GM18861 (cell line): Measurements from ENCODE around the gene MED26.
"Not testable (repeated sequence)": the region's sequence is repeated elsewhere in the genome, so short reads cannot be mapped to it uniquely, and the experiment has no call there.

ENCODE experiments used
- ATAC-seq: cut with Tn5 transposase; IDR thresholded peaks from one replicate; pipeline ENCODE4 v1.9.1; 2021; ENCODE audit not compliant: unreplicated experiment

MED26 gene

DNA sequence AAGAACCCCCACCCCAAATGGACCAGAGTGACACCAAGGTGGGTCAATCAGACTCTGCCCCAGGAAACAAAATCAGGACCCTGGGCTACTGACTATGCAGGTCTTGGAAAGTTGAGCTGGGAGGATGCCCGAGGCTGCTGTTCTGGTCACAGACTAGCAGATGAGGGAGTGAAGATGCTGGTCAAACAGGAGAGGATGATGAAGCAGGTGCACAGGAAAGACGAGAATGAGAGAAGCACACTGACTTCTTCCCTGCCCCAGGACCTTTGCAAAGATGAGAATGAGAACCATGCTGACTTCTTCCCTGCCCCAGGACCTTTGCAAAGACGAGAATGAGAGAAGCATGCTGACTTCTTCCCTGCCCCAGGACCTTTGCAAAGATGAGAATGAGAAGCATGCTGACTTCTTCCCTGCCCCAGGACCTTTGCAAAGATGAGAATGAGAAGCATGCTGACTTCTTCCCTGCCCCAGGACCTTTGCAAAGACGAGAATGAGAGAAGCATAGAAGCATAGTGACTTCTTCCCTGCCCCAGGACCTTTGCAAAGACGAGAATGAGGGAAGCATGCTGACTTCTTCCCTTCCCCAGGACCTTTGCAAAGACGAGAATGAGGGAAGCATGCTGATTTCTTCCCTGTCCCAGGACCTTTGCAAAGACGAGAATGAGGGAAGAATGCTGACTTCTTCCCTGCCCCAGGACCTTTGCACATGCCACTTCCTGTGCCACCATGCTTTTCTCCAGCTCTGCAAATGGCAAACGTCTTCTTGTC, 23.6 kb upstream of the MED26 start:
- not testable (repeated sequence) for ATAC-seq

DNA sequence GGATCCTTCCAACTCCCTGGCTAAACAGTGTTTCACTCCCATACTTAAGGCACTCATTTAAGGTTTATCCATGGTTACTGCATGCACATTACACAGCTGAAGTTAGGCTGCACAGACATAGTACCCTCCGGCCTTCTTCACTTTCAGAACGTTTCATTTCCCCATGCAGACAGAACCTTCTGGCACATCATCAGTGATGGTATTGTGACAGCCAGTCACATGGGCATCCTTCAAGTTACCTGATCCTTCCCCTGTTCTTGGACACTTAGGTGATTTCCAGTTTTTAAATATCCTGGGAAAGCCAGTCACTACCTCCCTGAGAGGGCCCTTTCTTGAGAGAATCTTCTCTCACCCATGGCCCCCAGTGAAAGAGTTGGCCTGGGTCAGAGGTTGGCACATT, 22.8 kb upstream of the MED26 start:
- ATAC-seq = no peak

GRCh38 chr19:16649734-16650133, 21.7 kb upstream of the MED26 start:
- no peak for ATAC-seq

GRCh38 chr19:16645140-16645539, 17.1 kb upstream of the MED26 start:
- no peak for ATAC-seq

GRCh38 chr19:16641695-16642094, 13.7 kb upstream of the MED26 start:
- ATAC-seq = no peak

GRCh38 chr19:16640951-16641350, 12.9 kb upstream of the MED26 start:
- ATAC-seq = no peak

DNA sequence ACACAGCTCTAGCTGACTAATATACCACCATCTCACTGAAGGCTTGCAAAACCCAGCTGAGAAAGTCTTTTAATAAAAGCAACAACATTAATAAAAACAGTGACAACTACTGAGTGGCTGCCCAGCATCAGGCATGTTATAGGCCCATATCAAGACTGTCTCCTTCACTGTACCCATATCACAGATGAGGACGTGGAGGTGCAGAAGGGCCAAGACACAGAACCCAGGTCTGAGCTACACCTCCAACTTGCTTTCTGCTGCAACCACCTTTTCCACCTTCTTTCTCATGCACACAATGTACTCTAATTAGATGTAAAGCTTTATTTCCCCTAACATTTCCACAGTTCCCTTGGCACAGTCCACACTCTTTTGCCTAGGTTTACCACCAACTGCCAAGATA, 10.7 kb upstream of the MED26 start:
- ATAC-seq = no peak

- no peak for ATAC-seq
These were observed 9.5 kb upstream of the MED26 start for GRCh38 chr19:16637535-16637934.

DNA sequence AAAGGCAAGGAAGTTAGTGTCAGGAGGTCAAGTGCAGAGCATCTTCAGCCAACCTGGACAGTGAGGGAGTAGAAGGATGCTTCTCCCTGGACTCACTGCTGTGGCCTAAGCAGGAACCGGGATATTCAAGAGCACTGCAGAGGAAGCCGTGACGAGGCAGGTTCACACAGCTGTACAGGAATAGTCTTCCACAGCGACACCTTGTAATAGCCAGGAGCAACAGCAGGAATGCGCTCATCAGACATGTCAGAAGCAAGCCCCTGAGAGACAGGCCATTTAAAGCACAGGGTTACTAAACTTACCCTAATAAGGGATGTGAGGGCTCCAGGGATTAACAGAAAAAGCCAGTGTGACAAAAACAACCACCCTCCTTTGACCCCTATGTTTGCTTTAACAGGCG, 3.5 kb upstream of the MED26 start:
- no peak for ATAC-seq

DNA sequence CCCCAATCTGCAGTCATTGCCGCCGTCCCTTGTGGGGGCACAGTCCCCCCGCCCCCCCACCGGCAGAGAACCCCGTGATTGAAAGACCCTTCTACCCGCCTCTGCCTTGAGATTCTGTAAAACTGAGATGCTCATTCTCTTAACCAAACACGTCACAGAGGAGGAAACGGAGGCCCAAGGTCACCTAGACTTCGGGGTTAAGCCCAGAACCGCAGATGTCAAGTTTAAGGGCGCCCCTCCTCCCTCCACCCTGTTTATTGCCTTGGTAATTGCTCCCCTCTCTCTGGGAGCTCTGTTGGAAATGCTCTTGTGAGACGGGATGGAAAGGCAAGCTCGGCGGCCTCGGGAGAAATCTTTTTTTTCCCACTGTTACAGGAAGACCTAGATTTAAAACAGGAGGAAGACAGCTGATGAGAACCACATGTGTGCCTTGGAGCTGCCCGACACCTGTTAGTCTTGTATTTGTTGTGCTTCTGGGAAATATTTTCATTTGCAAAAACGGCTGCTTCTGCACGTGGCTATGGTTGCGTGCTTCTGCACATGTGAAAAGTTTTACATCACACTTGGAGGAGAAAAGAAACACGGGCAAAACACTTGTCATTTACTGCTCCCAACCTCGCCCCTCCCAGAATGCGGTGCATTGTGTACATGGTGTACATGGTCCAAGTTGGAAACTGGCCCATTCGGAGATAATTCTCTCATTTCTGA, 1.1 kb upstream of the MED26 start:
- ATAC-seq = no peak

- no peak for ATAC-seq
These were observed 149 bp downstream of the MED26 start for GRCh38 chr19:16627928-16628182.

DNA sequence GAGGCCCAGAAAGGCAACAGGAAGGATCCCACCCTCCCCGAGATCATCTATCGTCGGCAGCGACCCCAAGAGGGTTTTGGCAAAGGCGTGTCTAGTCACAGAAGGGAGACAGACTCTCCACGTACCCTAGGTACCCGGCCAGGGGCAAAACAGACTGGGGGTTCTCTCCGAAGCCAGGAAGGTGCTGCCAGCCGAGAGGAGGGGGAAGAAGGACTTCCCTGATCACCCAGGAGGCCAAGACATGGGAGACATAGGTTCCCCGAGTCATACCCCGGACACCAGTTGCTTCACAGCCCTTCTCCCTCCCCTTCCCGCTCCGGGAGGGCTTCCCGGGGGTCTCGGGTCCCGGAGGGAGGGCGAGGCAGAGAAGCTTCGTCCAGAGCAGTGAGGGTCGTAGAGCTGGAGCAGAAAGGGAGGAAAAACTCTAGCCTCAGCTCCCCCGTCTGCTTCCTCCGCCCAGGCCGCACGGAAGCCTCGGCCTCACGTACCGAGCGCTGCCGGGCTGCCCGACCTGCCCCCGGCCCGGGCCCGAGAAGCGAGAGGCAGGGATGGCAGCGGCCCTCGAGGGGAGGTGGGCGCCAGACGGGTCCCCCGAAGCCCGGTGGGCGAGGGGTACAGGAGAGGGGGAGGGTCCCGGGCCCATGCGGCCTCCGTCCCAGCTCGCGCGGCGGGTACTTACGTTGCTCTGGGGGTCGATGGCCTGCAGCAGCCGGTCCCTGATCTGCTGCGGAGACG, 644 bp downstream of the MED26 start:
- ATAC-seq = no peak

GRCh38 chr19:16626796-16627192, 1.2 kb downstream of the MED26 start:
- no peak for ATAC-seq

DNA sequence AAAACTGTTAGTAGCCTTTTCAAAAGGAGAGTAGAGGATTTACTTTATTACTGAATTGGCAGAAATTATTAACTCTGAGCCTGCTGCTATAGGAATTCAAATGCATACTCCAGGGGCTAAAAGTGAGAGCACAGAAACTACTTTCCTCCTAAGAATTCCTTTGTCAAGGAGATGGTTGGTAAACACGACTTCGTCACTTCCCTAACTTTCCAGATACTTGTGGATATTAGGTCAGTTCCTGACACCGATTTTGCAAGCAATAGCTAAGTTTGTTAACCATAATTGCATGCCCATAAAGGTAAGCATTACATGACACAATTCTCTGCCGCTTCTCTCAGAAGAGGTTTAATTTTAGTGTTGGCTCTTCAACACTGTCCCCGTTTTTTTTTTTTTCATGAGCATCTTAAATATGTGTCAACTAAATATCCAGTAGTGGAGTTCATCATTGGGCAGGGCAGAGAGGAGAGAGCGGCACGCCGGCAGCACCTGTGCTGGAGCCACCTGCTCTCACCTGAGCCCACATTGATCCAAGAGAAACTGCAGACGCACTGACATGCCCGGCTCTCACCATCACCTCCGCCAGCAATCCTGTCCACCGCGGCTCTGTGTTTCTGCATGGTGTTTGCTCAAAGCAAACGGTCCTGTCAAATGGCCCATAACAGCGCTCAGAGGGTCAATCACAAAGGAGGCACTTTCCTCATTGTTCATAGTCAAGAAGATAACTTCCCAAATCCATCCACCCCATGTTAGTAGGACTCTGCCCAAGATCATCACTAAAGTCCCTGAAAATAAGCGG, 2.6 kb downstream of the MED26 start:
- ATAC-seq = no peak

DNA sequence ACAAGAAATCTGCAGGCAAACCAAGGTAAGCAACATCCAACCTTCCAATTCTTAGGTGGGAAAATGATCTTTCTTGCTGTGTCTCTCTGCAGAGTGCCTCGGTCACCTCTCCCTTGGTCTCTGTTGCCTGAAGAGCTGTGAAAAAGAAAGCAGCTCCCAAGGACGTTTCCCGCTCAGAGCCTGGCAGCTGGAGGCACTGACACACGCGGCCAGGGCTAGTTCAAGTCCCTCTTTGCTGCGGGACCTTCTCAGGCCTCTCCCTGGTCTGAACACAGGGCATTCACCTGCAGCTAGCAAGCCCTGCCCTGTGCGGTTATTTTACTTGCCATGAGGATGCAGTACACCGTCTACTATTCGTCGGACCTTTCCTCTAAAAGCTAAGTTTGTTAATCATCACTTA, 3.8 kb downstream of the MED26 start:
- ATAC-seq = no peak

GRCh38 chr19:16623576-16623975, 4.4 kb downstream of the MED26 start:
- no peak for ATAC-seq

DNA sequence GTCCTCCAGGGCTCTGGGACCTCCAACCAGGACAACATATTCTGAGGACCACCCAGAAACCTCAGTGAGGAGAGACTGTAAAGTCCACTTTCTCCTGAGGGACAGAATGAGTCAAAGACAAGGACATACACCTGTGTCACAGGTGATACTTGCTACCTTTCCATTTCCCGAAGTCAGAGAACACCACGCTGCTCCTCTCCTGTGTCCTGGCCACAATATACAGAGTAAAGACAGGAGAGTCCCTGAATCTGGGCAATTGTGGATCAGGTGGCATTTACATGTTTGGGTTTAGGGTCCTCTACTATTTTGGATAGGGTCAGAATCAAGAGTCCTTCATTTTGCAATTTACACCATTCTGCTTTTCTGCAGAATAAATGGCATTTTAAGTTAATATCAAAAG, 4.9 kb downstream of the MED26 start:
- no peak for ATAC-seq

- ATAC-seq = no peak
These were observed 6.7 kb downstream of the MED26 start for GRCh38 chr19:16621165-16621800.

DNA sequence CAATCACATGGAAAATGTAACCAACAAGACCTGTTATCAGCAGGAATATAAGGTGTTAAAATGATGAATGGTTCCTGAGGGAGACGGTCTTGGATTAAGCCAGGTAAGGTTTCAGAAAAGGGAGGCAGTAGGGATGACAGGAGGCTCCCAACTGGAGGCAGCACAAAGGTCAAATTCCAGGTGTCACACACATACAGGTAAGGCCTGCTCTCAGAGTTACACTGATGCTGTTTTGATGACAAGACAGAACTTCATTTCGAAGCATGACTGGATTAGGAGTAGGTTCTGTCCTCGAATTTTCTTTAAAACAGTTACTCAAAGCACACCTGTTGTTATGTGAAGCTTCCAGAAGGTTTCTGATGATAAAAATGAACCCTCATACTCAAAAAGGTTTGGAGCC, 7.4 kb downstream of the MED26 start:
- ATAC-seq = no peak

DNA sequence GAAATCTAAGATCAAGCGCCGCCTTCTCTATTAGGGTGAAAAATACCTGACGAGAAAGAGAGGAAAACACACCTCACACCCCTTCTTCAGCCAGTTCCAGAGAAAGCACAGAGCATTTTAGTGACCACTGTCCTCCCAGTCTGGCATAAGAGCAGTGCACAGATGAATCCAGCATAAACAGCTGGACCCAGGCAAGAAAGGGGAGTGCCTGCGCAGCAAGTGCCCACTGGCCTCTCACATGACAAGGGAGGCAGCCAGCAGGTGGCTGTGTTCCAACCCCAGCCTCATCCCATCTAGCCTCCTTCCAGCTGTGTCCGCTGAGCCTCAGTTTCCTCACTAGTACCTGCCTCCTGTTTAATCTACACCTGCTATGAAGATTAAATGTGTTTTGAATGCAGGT, 8.0 kb downstream of the MED26 start:
- ATAC-seq = no peak

DNA sequence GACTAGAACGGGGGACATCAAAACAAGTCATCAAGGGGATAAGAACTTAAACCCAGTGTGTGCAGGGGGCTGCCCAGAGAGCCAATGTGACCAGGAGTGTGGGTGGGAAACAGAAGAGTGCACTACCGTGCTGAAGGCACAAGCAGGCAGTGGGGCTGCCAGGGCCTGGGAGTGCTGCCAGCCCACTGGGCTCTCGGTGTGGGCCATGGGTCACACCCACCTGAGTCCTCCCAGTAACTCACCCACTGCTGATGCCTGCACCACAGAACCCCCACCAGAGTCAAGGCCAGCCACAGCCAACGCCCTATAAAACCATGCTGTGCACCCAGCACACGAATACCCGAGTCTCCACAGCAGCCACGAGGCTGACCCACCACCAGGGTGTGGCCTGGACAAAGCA, 8.5 kb downstream of the MED26 start:
- ATAC-seq = no peak
